GM19395 (cell line): ENCODE measurements around the gene GMPPA.

Experiments used
- ATAC-seq: cut with Tn5 transposase; IDR thresholded peaks from one replicate; pipeline ENCODE4 v1.9.1; 2021; ENCODE audit warnings: mild to moderate bottlenecking, moderate library complexity; ENCODE audit not compliant: unreplicated experiment

Gene GMPPA

GRCh38 chr2:219467736-219468075 is 31.0 kb upstream of the GMPPA start:
- ATAC-seq: no peak

DNA sequence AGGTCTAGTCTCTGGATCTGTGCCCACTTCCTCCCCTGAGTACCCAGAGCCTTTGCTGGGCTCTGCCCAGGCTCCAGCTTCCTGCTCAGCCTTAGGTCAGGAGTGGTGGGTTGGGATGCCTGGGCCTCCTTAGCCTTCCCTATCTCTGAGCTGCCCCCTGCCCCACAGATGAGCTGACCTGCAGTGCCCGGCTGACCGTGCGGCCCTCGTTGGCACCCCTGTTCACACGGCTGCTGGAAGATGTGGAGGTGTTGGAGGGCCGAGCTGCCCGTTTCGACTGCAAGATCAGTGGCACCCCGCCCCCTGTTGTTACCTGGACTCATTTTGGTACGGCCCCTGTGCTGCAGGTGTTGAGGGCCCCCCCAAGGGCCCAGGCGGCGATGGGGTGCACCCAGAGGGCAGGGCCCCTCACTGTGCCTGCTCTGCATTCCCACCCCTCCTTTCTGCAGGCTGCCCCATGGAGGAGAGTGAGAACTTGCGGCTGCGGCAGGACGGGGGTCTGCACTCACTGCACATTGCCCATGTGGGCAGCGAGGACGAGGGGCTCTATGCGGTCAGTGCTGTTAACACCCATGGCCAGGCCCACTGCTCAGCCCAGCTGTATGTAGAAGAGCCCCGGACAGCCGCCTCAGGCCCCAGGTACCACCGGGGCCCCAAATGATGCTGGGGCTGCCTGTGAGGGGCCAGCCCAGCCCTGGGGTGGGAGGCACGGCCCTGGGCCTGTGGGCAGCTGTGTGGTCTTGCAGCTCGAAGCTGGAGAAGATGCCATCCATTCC is 30.1 kb upstream of the GMPPA start:
- no peak for ATAC-seq

- ATAC-seq: no peak
Measured at GRCh38 chr2:219469186-219469724, 29.4 kb upstream of the GMPPA start.

- ATAC-seq: no peak
Measured at GRCh38 chr2:219470429-219470828, 28.3 kb upstream of the GMPPA start.

GRCh38 chr2:219471476-219472371 is 27.0 kb upstream of the GMPPA start:
- ATAC-seq: no peak

- no peak for ATAC-seq
Measured at GRCh38 chr2:219472629-219473187, 26.0 kb upstream of the GMPPA start.

DNA sequence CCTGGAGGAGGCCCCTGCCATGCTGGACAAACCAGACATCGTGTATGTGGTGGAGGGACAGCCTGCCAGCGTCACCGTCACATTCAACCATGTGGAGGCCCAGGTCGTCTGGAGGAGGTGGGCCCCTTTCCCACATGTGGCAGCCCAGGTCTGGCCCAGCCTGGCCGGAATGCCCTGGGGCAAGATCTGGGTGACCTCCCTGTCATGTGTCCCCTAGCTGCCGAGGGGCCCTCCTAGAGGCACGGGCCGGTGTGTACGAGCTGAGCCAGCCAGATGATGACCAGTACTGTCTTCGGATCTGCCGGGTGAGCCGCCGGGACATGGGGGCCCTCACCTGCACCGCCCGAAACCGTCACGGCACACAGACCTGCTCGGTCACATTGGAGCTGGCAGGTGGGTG is 25.2 kb upstream of the GMPPA start:
- ATAC-seq: no peak

DNA sequence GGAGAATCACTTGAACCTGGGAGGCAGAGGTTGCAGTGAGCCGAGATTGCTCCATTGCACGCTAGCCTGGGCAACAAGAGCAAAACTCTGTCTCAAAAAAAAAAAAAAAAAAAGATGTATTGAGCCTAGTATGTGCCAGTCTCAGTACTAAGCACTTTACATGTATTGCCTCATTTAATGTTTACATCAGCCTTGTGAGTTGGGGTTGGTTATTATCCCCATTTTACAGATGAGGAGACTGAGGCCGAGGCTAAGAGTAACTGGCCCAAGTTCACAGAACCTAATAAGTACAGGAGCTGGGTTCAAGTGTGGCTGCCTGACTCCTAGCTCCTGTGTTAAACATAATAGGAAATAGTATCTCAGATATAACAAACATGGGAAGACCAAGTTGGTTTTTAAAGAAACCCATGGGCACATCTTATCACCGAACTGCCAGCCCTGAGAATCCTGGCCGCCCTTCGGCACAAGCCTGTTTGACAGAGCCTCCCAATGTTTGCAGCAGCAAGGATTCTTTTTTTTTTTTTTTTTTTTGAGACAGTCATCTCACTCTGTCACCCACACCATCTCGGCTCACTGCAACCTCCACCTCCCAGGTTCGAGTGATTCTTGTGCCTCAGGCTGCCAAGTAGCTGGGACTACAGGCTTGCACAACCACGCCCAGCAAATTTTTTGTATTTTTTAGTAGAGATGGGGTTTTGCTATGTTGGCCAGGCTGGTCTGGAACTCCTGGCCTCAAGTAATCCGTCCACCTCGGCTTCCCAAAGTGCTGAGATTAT is 24.2 kb upstream of the GMPPA start:
- no peak for ATAC-seq

DNA sequence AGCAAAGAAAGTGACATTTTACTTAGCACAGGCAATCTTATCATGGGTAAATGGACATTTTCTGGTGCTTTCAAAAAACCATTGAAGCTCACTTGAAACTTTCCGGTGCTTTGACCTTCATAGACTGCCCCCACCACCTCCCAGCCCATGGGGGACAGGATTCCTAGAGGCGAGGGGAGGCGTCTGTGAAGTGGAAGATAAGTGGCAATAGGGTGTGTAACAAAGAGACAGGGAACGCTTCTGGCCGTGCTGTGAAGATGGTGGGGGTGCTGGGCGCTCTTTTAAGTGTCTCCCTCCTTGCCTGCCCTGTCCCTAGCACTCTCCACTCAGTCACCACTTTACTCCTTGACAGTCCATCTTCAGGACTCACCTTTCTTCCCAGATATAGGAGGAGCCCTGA is 23.4 kb upstream of the GMPPA start:
- no peak for ATAC-seq

- ATAC-seq: no peak
Measured at GRCh38 chr2:219475697-219476651, 22.7 kb upstream of the GMPPA start.

GRCh38 chr2:219476652-219477151 is 22.0 kb upstream of the GMPPA start:
- ATAC-seq: no peak

- ATAC-seq: no peak
Measured at GRCh38 chr2:219477179-219477578, 21.5 kb upstream of the GMPPA start.

GRCh38 chr2:219477815-219478214 is 20.9 kb upstream of the GMPPA start:
- ATAC-seq: no peak

DNA sequence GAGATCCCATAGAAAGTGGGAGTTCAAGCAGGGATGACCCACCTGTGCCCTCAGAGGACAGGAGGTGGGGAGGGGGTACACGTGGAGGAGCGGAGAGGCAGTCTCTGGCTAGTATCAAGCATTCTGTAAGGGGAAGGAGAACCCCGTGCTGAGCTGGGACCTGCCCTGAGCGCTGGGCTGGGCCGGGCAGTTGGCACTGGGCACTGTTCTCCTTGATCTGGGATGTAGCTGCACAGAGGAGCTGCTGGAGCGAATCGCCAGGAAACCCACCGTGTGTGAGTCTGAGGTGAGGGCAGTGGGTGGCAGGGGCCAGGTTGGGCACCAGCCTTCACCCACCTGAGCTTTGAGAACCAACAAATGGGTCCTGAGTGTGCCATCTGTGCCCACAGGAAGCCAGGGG is 19.8 kb upstream of the GMPPA start:
- no peak for ATAC-seq

GRCh38 chr2:219480004-219480403 is 18.7 kb upstream of the GMPPA start:
- ATAC-seq: no peak

DNA sequence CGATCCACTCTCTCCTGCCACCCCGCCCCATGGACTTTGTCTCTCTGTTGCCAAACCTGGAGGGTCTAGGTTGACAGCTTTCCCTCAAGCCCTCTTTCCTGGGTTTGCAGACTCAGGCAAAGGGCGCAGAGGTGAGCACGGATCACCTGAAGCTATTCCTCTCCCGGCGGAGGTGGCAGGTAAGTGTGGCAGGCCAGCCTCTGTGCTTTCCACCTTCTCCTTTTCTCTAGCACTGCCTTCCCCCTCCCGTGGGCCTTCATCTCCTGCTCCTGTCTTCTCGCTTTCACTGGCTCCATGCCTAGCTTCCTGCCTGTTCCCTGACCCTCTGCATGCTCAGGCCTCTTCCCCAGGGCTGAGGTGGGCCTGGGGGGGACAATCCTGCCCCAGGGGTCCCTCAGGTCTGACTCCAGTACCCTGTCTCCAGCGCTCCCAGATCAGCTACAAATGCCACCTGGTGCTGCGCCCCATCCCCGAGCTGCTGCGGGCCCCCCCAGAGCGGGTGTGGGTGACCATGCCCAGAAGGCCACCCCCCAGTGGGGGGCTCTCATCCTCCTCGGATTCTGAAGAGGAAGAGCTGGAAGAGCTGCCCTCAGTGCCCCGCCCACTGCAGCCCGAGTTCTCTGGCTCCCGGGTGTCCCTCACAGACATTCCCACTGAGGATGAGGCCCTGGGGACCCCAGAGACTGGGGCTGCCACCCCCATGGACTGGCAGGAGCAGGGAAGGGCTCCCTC is 15.9 kb upstream of the GMPPA start:
- ATAC-seq: no peak

GRCh38 chr2:219483451-219484342 is 15.0 kb upstream of the GMPPA start:
- ATAC-seq: no peak
